Measurements from ENCODE around the gene KRT1. TPM values are rescaled to one million over a fixed set of nuclear protein-coding genes. Genes with fewer than 3 reads are reported as not detected.

KRT1 gene
- total RNA-seq, 1 donor from 2014 or later: not detected

- TF ChIP-seq, protein P1, sequence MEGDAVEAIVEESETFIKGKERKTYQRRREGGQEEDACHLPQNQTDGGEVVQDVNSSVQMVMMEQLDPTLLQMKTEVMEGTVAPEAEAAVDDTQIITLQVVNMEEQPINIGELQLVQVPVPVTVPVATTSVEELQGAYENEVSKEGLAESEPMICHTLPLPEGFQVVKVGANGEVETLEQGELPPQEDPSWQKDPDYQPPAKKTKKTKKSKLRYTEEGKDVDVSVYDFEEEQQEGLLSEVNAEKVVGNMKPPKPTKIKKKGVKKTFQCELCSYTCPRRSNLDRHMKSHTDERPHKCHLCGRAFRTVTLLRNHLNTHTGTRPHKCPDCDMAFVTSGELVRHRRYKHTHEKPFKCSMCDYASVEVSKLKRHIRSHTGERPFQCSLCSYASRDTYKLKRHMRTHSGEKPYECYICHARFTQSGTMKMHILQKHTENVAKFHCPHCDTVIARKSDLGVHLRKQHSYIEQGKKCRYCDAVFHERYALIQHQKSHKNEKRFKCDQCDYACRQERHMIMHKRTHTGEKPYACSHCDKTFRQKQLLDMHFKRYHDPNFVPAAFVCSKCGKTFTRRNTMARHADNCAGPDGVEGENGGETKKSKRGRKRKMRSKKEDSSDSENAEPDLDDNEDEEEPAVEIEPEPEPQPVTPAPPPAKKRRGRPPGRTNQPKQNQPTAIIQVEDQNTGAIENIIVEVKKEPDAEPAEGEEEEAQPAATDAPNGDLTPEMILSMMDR (IDR thresholded peaks at IDR 0.05; ENCODE audit: partially characterized antibody, unreplicated experiment): no peak
- Mint-ChIP-seq H3K4me1 (ENCODE audit: low read depth, unreplicated experiment) (no peaks in the 10 kb centered on the region), H3K27me3 (ENCODE audit: unreplicated experiment) (no peaks in the 10 kb centered on the region), H3K27ac (ENCODE audit: unreplicated experiment) (no peak overlapping the region), H3K4me3 (ENCODE audit: unreplicated experiment) (no peak overlapping the region), H3K9me3 (ENCODE audit: unreplicated experiment) (peaks cover 2% of the 10 kb centered on the region), H3K36me3 (ENCODE audit: unreplicated experiment) (no peaks in the 10 kb centered on the region)
- no peak for DNase-seq
Measured at GRCh38 chr12:52660934-52661499, 19.2 kb downstream of the KRT1 start.

DNA sequence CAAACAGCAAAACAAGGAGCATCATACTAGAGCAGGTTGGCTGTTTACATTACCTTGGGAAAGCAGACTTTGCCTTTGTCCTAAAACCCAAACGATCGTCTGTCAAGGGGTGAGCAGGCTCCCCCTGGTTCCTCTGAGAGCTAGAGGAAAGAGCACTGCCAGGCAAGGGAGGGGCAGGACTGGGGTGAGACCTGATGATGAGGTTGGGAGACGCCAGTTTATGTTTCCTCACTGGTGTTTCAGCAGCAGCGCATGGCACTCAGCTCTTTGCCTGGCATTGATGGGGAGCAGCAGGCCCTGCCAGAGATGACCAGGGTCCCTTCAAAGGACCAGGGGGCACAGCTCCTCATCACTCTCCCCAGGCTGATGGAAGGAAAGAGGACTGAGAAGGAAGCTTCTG, 20.3 kb downstream of the KRT1 start:
- peaks cover 5% of the 10 kb centered on the region for H3K27me3 Mint-ChIP-seq (ENCODE audit: unreplicated experiment)
- peaks cover 2% of the 10 kb centered on the region for H3K9me3 Mint-ChIP-seq (ENCODE audit: unreplicated experiment)
- TF ChIP-seq, protein P1 (IDR thresholded peaks at IDR 0.05; ENCODE audit: partially characterized antibody, unreplicated experiment): no peak
- no peak overlapping the region for H3K27ac Mint-ChIP-seq (ENCODE audit: unreplicated experiment)
- H3K4me1 Mint-ChIP-seq (ENCODE audit: low read depth, unreplicated experiment): no peaks in the 10 kb centered on the region
- no peak overlapping the region for H3K4me3 Mint-ChIP-seq (ENCODE audit: unreplicated experiment)
- no peaks in the 10 kb centered on the region for H3K36me3 Mint-ChIP-seq (ENCODE audit: unreplicated experiment)
- DNase-seq: no peak

DNA sequence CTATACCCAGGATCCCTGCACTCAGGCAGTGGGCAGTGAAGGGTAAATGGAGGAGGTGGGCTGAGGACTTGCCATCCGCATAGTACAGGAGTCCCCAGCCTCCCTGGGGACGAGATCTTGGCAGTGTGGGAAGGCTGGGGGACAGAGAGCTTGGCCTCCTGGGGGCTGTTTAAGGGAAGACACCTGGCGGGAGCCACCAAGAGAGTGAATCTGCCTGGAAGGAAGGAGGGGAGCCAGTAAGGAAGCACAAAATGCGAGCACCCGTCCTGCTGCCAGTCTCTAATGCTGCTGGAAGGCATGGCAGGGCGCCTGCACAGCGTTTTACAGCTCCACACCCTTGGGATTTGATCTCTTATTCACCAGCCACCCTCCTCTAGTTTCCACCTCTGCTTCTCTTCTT, 20.8 kb downstream of the KRT1 start:
- H3K27ac Mint-ChIP-seq (ENCODE audit: unreplicated experiment): no peak overlapping the region
- H3K4me3 Mint-ChIP-seq (ENCODE audit: unreplicated experiment): no peak overlapping the region
- H3K27me3 Mint-ChIP-seq (ENCODE audit: unreplicated experiment): peaks cover 5% of the 10 kb centered on the region
- DNase-seq: no peak
- H3K4me1 Mint-ChIP-seq (ENCODE audit: low read depth, unreplicated experiment): no peaks in the 10 kb centered on the region
- H3K36me3 Mint-ChIP-seq (ENCODE audit: unreplicated experiment): no peaks in the 10 kb centered on the region
- TF ChIP-seq, protein P1 (IDR thresholded peaks at IDR 0.05; ENCODE audit: partially characterized antibody, unreplicated experiment): no peak
- peaks cover 2% of the 10 kb centered on the region for H3K9me3 Mint-ChIP-seq (ENCODE audit: unreplicated experiment)

GRCh38 chr12:52658196-52658595, 22.0 kb downstream of the KRT1 start:
- no peaks in the 10 kb centered on the region for H3K4me1 Mint-ChIP-seq (ENCODE audit: low read depth, unreplicated experiment)
- H3K27me3 Mint-ChIP-seq (ENCODE audit: unreplicated experiment): peaks cover 5% of the 10 kb centered on the region
- peaks cover 2% of the 10 kb centered on the region for H3K9me3 Mint-ChIP-seq (ENCODE audit: unreplicated experiment)

GRCh38 chr12:52657250-52657902, 22.8 kb downstream of the KRT1 start:
- peaks cover 5% of the 10 kb centered on the region for H3K27me3 Mint-ChIP-seq (ENCODE audit: unreplicated experiment)
- no peaks in the 10 kb centered on the region for H3K4me1 Mint-ChIP-seq (ENCODE audit: low read depth, unreplicated experiment)
- TF ChIP-seq, protein P1 (IDR thresholded peaks at IDR 0.05; ENCODE audit: partially characterized antibody, unreplicated experiment): no peak
- no peak overlapping the region for H3K4me3 Mint-ChIP-seq (ENCODE audit: unreplicated experiment)
- H3K36me3 Mint-ChIP-seq (ENCODE audit: unreplicated experiment): no peaks in the 10 kb centered on the region
- DNase-seq: no peak
- no peak overlapping the region for H3K27ac Mint-ChIP-seq (ENCODE audit: unreplicated experiment)
- H3K9me3 Mint-ChIP-seq (ENCODE audit: unreplicated experiment): peaks cover 2% of the 10 kb centered on the region

More at GRCh38 chr12:52658196-52658595, 22.0 kb downstream of the KRT1 start:
- DNase-seq: no peak
- H3K36me3 Mint-ChIP-seq (ENCODE audit: unreplicated experiment): no peaks in the 10 kb centered on the region
- H3K4me3 Mint-ChIP-seq (ENCODE audit: unreplicated experiment): no peak overlapping the region
- no peak overlapping the region for H3K27ac Mint-ChIP-seq (ENCODE audit: unreplicated experiment)
- TF ChIP-seq, protein P1 (IDR thresholded peaks at IDR 0.05; ENCODE audit: partially characterized antibody, unreplicated experiment): no peak

All from glutamatergic neuron (in vitro differentiated cells).